HEK293T (cell line): ENCODE results near the gene BBS9.

Source experiments
- CTCF ChIA-PET: fragments of 350-600 bp; formaldehyde crosslinking; extraction: SDS; loops from one replicate; lab custom pipeline; 2021; ENCODE audit warnings: antibody characterized with exemption, inconsistent platforms; lab: Yijun Ruan, JAX
- POLR2A ChIA-PET: fragments of 350-600 bp; formaldehyde crosslinking; extraction: SDS; loops from one replicate; lab custom pipeline; 2020; ENCODE audit warnings: antibody characterized with exemption, inconsistent platforms; lab: Yijun Ruan, JAX
- DNase-seq: peaks from one replicate; pipeline ENCODE4 v3.0.0; 2012; ENCODE audit warnings: mixed read lengths; ENCODE audit errors: extremely low spot score
- ARNT ChIP-seq: fragments of 450-650 bp; IDR thresholded peaks from 2 replicates; pipeline ENCODE4 v1.6.1; 2017; ENCODE audit warnings: mild to moderate bottlenecking
- BHLHE40 ChIP-seq: fragments of 450-650 bp; IDR thresholded peaks from 2 replicates; pipeline ENCODE4 v1.6.1; 2016; ENCODE audit warnings: mild to moderate bottlenecking, moderate library complexity, borderline replicate concordance
- CTBP1 ChIP-seq: fragments of 450-650 bp; IDR thresholded peaks from 2 replicates; pipeline ENCODE4 v1.6.1; 2016; ENCODE audit warnings: borderline replicate concordance
- ELF4 ChIP-seq: fragments of 450-650 bp; IDR thresholded peaks from 2 replicates; pipeline ENCODE4 v1.6.1; 2017; ENCODE audit warnings: antibody characterized with exemption
- FOXA1 ChIP-seq: fragments of 450-650 bp; IDR thresholded peaks from 2 replicates; pipeline ENCODE4 v1.6.1; 2016; ENCODE audit warnings: mild to moderate bottlenecking
- FOXK2 ChIP-seq: fragments of 450-650 bp; IDR thresholded peaks from 2 replicates; pipeline ENCODE4 v1.6.1; 2016; ENCODE audit warnings: mild to moderate bottlenecking
- FOXM1 ChIP-seq: fragments of 450-650 bp; IDR thresholded peaks from 2 replicates; pipeline ENCODE4 v1.6.1; 2017; ENCODE audit warnings: mild to moderate bottlenecking, borderline replicate concordance
- HDGF ChIP-seq: fragments of 450-650 bp; IDR thresholded peaks from 2 replicates; pipeline ENCODE4 v1.6.1; 2017; ENCODE audit warnings: antibody characterized with exemption, borderline replicate concordance
- L3MBTL2 ChIP-seq: fragments of 450-650 bp; conservative IDR thresholded peaks from 2 replicates; pipeline ENCODE4 v1.6.1; 2016; ENCODE audit warnings: mild to moderate bottlenecking
- LEF1 ChIP-seq: fragments of 450-650 bp; IDR thresholded peaks from 2 replicates; pipeline ENCODE4 v1.6.1; 2017; ENCODE audit warnings: mild to moderate bottlenecking, borderline replicate concordance
- NFRKB ChIP-seq: fragments of 450-650 bp; IDR thresholded peaks from 2 replicates; pipeline ENCODE4 v1.6.1; 2016; ENCODE audit warnings: mild to moderate bottlenecking, moderate library complexity
- PKNOX1 ChIP-seq: fragments of 450-650 bp; IDR thresholded peaks from 2 replicates; pipeline ENCODE4 v1.6.1; 2016
- SP1 ChIP-seq: fragments of 450-650 bp; IDR thresholded peaks from 2 replicates; pipeline ENCODE4 v1.6.1; 2017
- SUZ12 ChIP-seq: fragments of 450-650 bp; IDR thresholded peaks from 2 replicates; pipeline ENCODE4 v1.6.1; 2016; ENCODE audit warnings: mild to moderate bottlenecking
- TARDBP ChIP-seq: fragments of 450-650 bp; IDR thresholded peaks from 2 replicates; pipeline ENCODE4 v1.6.1; 2016
- ZNF384 ChIP-seq: fragments of 450-650 bp; IDR thresholded peaks from 2 replicates; pipeline ENCODE4 v1.6.1; 2016

The BBS9 gene

GRCh38 chr7:33432821-33433220 is 303.5 kb downstream of the BBS9 start:
- TF ChIP-seq PKNOX1 (peak; percentile 43; the same call in 1 of the 2 replicates), ZNF384 (no peak)

GRCh38 chr7:33433357-33433756 is 304.0 kb downstream of the BBS9 start:
- POLR2A ChIA-PET: no interaction called here
- DNase-seq: no peak
- CTCF ChIA-PET: no interaction called here
- no peak for TF ChIP-seq ARNT
- TF ChIP-seq CTBP1: no peak
- TF ChIP-seq L3MBTL2: no peak
- TF ChIP-seq HDGF: no peak
- no peak for TF ChIP-seq FOXM1
- no peak for TF ChIP-seq SUZ12
- TF ChIP-seq LEF1: no peak

More at GRCh38 chr7:33432821-33433220, 303.5 kb downstream of the BBS9 start:
- DNase-seq: no peak
- ChIA-PET POLR2A (no interaction called here), CTCF (interaction anchor here (0.7 kb wide), 1 partner anchor 590 kb away, joined by 3 read pairs; no protein-coding TSS in a partner anchor)

GRCh38 chr7:33444511-33444910 is 315.1 kb downstream of the BBS9 start:
- TF ChIP-seq FOXK2 (no peak), LEF1 (no peak), CTBP1 (no peak), L3MBTL2 (no peak), PKNOX1 (no peak), ELF4 (no peak), SUZ12 (no peak), HDGF (no peak), ZNF384 (no peak), ARNT (no peak), BHLHE40 (no peak), TARDBP (no peak), FOXA1 (no peak), SP1 (no peak), NFRKB (no peak), FOXM1 (no peak)
- no peak for DNase-seq
- ChIA-PET POLR2A (no interaction called here), CTCF (interaction anchor here (1.0 kb wide), 1 partner anchor 15 kb away, joined by 3 read pairs; no protein-coding TSS in a partner anchor)

GRCh38 chr7:33446551-33446950 is 317.2 kb downstream of the BBS9 start:
- DNase-seq: no peak
- POLR2A ChIA-PET: no interaction called here
- CTCF ChIA-PET: no interaction called here
- TF ChIP-seq FOXK2 (no peak), FOXA1 (no peak), ZNF384 (no peak), ELF4 (no peak), LEF1 (no peak), SP1 (no peak), ARNT (no peak), NFRKB (no peak), BHLHE40 (no peak), FOXM1 (no peak), CTBP1 (no peak), L3MBTL2 (no peak), SUZ12 (no peak), HDGF (no peak)

- TF ChIP-seq FOXA1: no peak
- TF ChIP-seq FOXM1: no peak
- no peak for TF ChIP-seq HDGF
- DNase-seq: no peak
- ChIA-PET CTCF (no interaction called here), POLR2A (no interaction called here)
These were observed 318.7 kb downstream of the BBS9 start for GRCh38 chr7:33448035-33448434.

GRCh38 chr7:33449847-33450246 is 320.5 kb downstream of the BBS9 start:
- DNase-seq: no peak
- TF ChIP-seq SUZ12: no peak
- TF ChIP-seq FOXM1: no peak
- no peak for TF ChIP-seq ELF4
- TF ChIP-seq L3MBTL2: no peak
- TF ChIP-seq CTBP1: no peak
- TF ChIP-seq LEF1: no peak
- no peak for TF ChIP-seq NFRKB
- TF ChIP-seq SP1: no peak
- no peak for TF ChIP-seq ZNF384
- TF ChIP-seq PKNOX1: no peak
- no peak for TF ChIP-seq HDGF
- no peak for TF ChIP-seq TARDBP
- no peak for TF ChIP-seq ARNT
- TF ChIP-seq FOXA1: no peak
- TF ChIP-seq FOXK2: no peak
- TF ChIP-seq BHLHE40: no peak
- ChIA-PET POLR2A (no interaction called here), CTCF (interaction anchor here (0.6 kb wide), 1 partner anchor 26 kb away, joined by 3 read pairs; no protein-coding TSS in a partner anchor)
